Measurements from ENCODE around the gene TEK.
"Not testable (repeated sequence)": the region's sequence is repeated elsewhere in the genome, so short reads cannot be mapped to it uniquely, and the experiment has no call there.

The TEK gene

DNA sequence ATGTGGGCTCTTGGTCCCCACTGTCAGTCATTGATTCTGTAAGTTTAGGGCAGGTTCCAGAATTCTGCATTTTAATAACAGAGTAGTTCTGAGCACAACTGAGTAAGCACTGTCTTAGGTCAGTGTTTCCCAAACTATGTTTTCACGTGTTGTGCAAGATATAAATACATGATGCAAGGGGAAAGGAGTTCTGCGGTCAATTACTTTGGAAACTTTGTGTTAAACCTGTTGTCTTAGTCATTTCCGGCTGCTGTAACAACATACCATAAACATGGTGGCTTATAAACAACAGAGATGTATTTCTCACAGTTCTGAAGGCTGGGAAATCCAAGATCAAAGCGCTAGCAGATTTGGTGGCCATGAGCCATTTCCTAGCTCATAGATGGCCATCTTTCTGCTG, 118.2 kb downstream of the TEK start:
- DNase-seq (ENCODE audit: low spot score): no peak

DNA sequence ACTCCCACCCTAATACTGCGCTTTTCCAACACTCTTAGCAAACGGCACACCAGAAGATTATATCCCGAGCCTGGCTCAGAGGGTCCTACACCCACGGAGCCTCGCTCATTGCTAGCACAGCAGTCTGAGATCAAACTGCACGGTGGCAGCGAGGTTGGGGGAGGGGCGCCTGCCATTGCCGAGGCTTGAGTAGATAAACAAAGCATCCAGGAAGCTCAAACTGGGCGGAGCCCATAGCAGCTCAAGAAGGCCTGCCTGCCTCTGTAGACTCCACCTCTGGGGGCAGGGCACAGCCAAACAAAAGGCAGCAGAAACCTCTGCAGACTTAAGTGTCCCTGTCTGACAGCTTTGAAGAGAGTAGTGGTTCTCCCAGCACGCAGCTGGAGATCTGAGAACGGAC, 130.6 kb downstream of the TEK start:
- not testable (repeated sequence) for DNase-seq (ENCODE audit: low spot score)

DNA sequence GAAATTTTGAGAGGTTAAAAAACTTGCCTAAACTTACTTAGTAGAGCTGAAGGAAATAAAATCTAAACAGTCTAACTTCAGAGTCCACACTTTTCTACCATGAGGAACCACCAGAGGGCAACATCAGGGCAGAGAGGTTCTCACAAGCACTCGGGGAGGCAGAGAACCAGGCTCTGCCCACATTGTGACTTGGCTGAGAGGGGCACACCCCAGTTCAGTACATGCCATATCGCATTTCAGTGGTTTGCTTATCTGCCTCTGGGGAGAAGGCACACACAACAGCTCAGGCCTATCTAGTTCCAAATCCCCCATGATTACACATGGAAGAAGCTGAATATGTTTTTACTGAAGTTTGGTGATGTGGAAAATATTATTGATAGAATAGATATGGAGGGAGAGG, 138.7 kb downstream of the TEK start:
- DNase-seq (ENCODE audit: low spot score): no peak

DNA sequence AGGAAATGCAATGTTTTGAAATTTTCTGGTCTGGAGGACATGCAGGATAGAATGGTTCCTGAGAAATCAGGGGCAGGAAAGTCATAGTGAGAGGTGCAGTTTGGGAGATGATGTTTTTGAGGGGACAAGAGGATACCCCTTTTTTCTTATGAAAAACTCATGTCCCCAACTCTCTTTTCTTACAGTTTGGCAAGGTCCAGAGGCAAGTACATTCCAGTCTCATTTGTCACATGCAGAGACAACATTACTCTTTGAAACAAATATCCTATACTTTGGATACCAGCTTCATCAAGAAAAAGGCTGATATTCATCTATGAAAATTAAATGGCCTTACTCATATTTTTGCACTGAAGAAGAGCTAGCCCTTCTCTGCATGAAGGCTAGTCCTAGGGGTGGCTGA, 139.7 kb downstream of the TEK start:
- no peak for DNase-seq (ENCODE audit: low spot score)

DNA sequence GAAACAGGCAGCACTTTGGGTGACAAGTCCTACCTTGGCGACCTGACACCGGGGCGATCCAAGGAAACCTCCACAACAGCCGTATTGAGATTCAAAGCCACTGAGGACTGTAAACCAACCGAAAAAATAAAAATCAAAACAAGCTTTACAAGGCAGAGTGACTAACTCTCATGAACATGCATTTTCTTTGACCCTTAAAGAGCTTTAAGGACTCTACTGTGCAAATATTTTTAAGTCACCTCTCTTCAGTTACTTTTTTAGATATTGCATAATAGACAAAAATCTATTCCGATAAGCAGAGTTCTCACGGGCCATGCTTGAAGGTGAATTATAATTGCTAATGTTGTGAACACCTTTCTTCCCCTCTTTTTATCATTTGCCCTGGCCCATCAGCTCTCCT, 149.6 kb downstream of the TEK start:
- DNase-seq (ENCODE audit: low spot score): no peak

DNA sequence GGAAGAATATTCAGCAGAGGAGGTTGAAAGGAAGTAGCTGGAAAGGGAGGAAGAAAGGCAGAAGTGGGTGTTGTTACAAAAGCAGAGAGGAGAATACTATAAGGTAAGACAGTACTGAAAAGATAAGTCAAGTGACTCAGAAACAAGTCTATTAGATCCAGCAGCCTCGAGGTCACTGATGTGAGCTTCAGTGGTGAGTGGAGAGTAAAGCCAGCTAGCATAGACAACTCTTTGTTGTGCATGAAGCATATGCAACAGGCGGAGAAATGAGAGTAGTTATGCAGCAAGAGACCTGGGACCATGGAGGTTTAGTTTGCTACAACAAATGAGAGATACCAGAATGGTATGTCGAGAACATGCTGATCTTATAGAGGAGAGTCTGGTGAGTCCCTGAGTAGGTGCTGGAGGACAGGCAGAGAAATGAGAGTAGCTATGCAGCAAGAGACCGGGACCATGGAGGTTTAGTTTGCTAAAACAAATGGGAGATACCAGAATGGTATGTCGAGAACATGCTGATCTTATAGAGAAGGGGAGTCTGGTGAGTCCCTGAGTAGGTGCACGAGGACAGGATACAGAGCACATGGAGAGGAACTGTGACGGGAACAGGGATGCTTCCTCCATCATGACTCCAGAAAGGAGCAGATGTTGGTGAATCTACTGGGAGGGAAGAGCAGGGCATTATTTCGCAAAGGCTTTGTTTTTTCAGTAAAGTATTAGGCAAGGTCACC, 151.9 kb downstream of the TEK start:
- DNase-seq (ENCODE audit: low spot score): no peak

DNA sequence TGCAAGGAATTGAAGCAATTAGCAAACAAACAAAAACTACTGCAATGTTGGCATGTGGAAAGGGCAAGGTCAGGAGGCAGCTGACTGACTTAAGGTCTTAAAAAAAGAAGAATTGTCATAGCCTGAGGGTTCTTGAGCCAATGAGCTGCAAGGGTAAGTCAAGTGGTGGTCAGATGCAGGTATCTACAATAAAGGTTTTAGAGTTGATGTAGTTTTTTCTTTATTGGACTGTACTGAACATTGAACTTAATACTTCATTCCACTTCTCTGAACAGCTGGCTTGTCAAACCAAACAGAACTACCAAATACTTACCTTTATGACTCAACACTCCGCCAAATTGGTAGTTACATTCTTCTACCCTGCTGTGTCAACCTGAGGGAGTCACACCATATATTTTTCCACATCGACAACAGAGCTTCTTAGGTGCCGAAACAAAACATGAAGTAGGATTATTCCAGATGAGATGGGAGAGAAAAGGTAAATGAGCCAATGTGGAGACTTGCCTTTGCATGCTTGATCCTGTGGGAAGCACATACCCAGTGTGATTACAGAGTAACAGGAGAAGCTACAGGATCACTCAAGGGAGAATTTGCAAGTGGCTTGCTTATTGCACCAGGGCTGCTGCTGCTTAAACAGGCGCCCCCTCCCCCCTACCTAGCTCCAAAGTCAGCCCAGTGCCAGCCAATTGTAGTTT, 152.6 kb downstream of the TEK start:
- no peak for DNase-seq (ENCODE audit: low spot score)

DNA sequence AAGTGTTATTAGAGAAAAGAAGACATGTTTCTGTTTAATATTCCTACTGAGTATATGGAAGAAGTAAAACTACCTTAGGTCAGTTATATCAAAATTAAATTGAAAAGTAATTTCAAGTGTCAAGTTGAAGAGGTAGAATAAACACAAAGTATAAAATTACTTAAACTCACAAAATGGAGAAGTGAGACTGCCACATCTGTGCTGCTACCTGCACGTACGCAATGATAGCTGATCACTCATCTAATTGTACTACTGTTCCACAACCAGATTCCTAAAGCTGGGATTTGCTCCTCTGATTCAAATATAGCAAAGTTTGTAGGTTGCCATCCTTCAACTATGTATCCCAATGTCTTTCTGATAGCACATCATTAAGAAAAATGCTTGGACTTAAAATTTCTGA, 163.1 kb downstream of the TEK start:
- no peak for DNase-seq (ENCODE audit: low spot score)

DNA sequence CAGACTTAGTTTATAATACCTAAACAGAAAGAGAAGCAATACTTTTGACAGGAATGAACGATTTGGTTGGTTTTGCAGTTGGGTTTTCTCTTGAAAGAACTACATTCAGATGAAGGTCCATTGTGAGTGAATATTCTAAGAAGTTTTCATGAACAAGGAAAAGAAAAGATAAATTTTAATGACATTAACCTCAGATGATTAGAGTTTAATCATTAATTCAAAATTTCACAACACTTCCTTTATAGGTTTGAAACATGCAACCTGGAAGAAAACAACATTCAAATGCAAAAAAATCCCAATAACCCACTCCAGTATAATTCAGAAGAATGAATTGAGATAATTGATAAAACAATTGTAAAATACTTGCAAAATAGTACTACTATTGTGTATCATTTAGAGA, 164.2 kb downstream of the TEK start:
- DNase-seq (ENCODE audit: low spot score): no peak

DNA sequence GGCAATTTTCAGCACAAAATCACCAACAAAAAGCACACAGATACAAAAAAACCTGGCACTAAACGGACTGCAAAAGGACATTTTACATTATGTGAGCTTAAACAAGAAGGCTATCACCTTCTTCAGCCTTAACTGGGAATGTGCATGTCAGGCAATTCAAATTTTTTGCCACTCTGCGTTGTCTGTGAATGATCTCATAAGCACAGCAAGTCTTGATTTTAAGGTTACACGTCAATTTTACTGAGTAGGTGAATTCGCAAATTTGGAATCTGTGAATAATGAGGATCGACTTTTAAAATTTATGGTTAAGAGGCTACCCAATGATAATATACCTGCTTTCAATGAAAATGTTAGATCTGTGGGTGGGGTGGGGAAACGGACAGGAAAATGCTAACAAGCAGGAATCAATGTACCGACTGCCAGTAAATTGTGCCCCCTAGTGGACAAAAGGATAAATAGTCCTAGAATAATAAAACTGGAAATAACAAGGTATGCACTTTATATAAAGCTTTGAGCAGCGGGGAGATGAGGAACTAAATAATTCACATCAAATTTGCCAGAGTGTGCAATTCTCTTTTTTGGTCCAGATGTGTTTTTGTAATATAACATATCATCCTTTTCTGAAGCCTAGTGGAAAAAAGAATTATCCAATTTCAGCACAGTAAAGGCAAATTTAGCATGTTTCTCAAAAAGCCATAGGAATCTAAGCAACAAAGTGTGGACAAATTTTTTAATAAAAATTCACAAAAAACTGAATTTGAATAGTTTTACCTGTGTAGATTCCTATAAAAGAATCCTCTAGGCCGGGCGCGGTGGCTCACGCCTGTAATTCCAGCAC, 167.4 kb downstream of the TEK start:
- peak; percentile 42 for DNase-seq (ENCODE audit: low spot score)

DNA sequence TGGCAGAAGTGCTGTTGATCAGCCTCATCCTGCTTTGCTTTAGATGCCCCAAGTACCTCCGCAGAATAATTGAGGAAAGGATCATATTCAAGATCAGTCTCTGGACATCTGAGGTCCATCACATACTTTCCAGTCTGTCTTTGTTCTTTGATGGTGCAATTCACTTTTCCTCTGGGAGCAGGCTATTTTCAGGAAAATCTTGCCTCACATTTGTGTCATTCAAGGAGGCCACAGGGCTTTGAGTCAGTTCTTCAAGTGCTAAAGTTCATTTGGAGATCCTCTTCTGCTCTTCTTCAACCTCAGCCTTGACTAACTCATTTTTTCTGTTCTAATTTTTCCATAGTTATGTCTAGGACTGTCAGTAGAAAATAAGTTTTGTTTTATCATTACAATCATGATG, 169.3 kb downstream of the TEK start:
- no peak for DNase-seq (ENCODE audit: low spot score)

DNA sequence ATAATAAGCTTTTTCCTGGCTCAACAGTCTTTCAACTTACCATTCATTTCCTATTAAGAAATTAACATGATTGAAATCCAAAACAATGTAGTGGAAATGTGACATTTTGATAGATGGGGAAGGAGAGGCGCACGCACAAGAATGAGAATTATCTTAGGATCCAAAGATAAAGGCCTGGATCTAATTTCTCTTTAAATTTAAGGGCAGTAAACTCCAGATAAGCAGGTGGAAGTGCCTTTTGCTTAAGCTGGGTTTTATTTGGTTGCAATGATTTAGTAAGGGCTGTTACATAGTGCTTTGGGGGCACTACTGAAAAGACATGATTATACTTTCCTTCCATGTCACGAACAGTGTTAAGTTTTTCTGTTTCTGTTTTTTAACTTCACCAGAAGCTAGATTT, 170.6 kb downstream of the TEK start:
- DNase-seq (ENCODE audit: low spot score): no peak
